K562 (cell line): ENCODE results near the gene RARS1. TPM values are rescaled to one million over a fixed set of nuclear protein-coding genes. Genes with fewer than 3 reads are reported as not detected.

ENCODE experiments used
- ATAC-seq: fragments of 200-7000 bp; cut with Tn5 transposase; 3 replicates; pipeline ENCODE4 v1.9.1; 2020; ENCODE audit warnings: moderate library complexity
- BruUV-seq: library from RNA; stranded (reverse); fragments of 400-500 nt; replicated peaks from 2 replicates; lab custom pipeline; 2021; lab: Mats Ljungman, UMichigan
- CTCF ChIA-PET: fragments of 300-600 bp; formaldehyde crosslinking; extraction: SDS; loops from one replicate; lab custom pipeline; 2021; ENCODE audit warnings: low intra/inter-chr PET ratio; lab: Yijun Ruan, JAX
- POLR2A ChIA-PET: fragments of 300-600, 350-650 bp; sonication (Branson Sonifier 250); formaldehyde crosslinking; extraction: SDS; loops from one replicate; lab custom pipeline; 2021; ENCODE audit warnings: antibody characterized with exemption, inconsistent platforms; lab: Yijun Ruan, JAX
- DNase-seq, 4 experiments: peaks; one replicate each; pipeline versions ENCODE4 v3.0.0 to v3.0.0-alpha.2; 2011 to 2018; ENCODE audit warnings: low spot score in 3 of 4, mixed read lengths in 3 of 4; ENCODE audit errors: extremely low read depth in 1 of 4
- FAIRE-seq: peaks from 2 replicates; lab custom pipeline; 2011; peaks lifted over from hg19 to GRCh38; lab: Jason Lieb, UNC
- H2AFZ ChIP-seq: 2 replicates; pipeline ENCODE4 v1.6.0; 2011; ENCODE audit warnings: low read depth, low read length, control low read depth, inconsistent platforms
- H3K27ac ChIP-seq: fragments of 200-600 bp; 3 replicates; pipeline ENCODE4 v1.8.0; 2011; ENCODE audit warnings: low read depth, mild to moderate bottlenecking, control low read depth, inconsistent platforms, low read length, moderate library complexity, mixed read lengths; ENCODE audit errors: extremely low read depth
- H3K27me3 ChIP-seq, 2 experiments: fragments of 300-600 bp in 1 of 2; 2 replicates in 1 of 2; 3 replicates in 1 of 2; pipeline versions ENCODE4 v1.6.0 to v1.8.0; 2011; ENCODE audit warnings: inconsistent platforms in 2 of 2, low read length in 2 of 2, mild to moderate bottlenecking in 1 of 2, mixed read lengths in 1 of 2, moderate library complexity in 1 of 2; ENCODE audit not compliant: control insufficient read depth in 2 of 2, insufficient read depth in 2 of 2
- H3K36me3 ChIP-seq: fragments of 300-600 bp; 3 replicates; pipeline ENCODE4 v1.8.0; 2011; ENCODE audit warnings: mild to moderate bottlenecking, low read length, inconsistent platforms; ENCODE audit not compliant: control insufficient read depth, insufficient read depth
- H3K4me1 ChIP-seq, 2 experiments: fragments of 200-600 bp in 1 of 2; replicated peaks in 1 of 2; 2 replicates in 1 of 2; 3 replicates in 1 of 2; pipeline versions ENCODE4 v1.5.1 to v1.8.0; 2011; ENCODE audit warnings: inconsistent platforms in 2 of 2, low read length in 2 of 2, mild to moderate bottlenecking in 1 of 2, mixed read lengths in 1 of 2, moderate library complexity in 1 of 2; ENCODE audit not compliant: control insufficient read depth in 2 of 2, insufficient read depth in 2 of 2
- H3K4me2 ChIP-seq: 2 replicates; pipeline ENCODE4 v1.6.1; 2011; ENCODE audit warnings: low read length, control low read depth, inconsistent platforms, mixed read lengths; ENCODE audit not compliant: insufficient read depth
- H3K4me3 ChIP-seq: fragments of 200-600 bp; sonication (generic), shearing (Covaris generic); 2 replicates; pipeline ENCODE4 v1.5.1; 2016; ENCODE audit warnings: control low read depth, inconsistent platforms
- H3K79me2 ChIP-seq: fragments of 200-600 bp; 3 replicates; pipeline ENCODE4 v1.8.0; 2011; ENCODE audit warnings: low read length, inconsistent platforms; ENCODE audit not compliant: control insufficient read depth, insufficient read depth
- H3K9ac ChIP-seq, 2 experiments: 2 replicates each; pipeline versions ENCODE4 v1.6.0 to v1.6.1; 2011; ENCODE audit warnings: low read depth in 2 of 2, low read length in 2 of 2, control low read depth in 1 of 2, inconsistent platforms in 1 of 2, mild to moderate bottlenecking in 1 of 2, mixed read lengths in 1 of 2; ENCODE audit not compliant: insufficient read depth in 1 of 2
- H3K9me1 ChIP-seq: one replicate; pipeline ENCODE4 v1.6.0; 2011; ENCODE audit warnings: inconsistent platforms, mild to moderate bottlenecking, low read length, moderate library complexity; ENCODE audit not compliant: control insufficient read depth, insufficient read depth
- H3K9me3 ChIP-seq: replicated peaks from 2 replicates; pipeline ENCODE4 v1.5.1; 2011; ENCODE audit warnings: low read depth, low read length, inconsistent platforms; ENCODE audit not compliant: control insufficient read depth, insufficient read depth
- H4K20me1 ChIP-seq: replicated peaks from 2 replicates; pipeline ENCODE4 v1.6.1; 2011; ENCODE audit warnings: low read length, inconsistent platforms, mixed read lengths; ENCODE audit not compliant: control insufficient read depth, insufficient read depth
- CEBPZ ChIP-seq: fragments of 150-350 bp; IDR thresholded peaks from 2 replicates; pipeline ENCODE4 v1.6.1; 2014; ENCODE audit warnings: low read depth, mild to moderate bottlenecking, low read length, borderline replicate concordance
- LARP7 ChIP-seq: fragments of 450-650 bp; IDR thresholded peaks from 2 replicates; pipeline ENCODE4 v1.6.1; 2016
- RUNX1 ChIP-seq: sonication (generic); IDR thresholded peaks from 2 replicates; pipeline ENCODE4 v1.6.1; 2016; ENCODE audit warnings: antibody characterized with exemption, low read depth
- ZBTB9 ChIP-seq: fragments of 450-650 bp; formaldehyde crosslinking; IDR thresholded peaks from 2 replicates; pipeline ENCODE4 v1.4.0; 2020; ENCODE audit warnings: mild to moderate bottlenecking, moderate library complexity
- ZNF408 ChIP-seq: fragments of 250-450 bp; sonication (Bioruptor Pico); IDR thresholded peaks from 2 replicates; pipeline ENCODE4 v1.4.0; 2020; ENCODE audit warnings: low read depth, mild to moderate bottlenecking, moderate library complexity
- WGBS: fragments of 100-300 bp; shearing (Covaris generic); methylation state at CpG from one replicate; pipeline ENCODE4 v1.1.6; 2016; ENCODE audit warnings: low coverage, mixed read lengths; ENCODE audit not compliant: insufficient coverage; ENCODE audit errors: missing lambda C conversion rate; 5-methylcytosine and 5-hydroxymethylcytosine counted together
- in situ Hi-C: fragments of 300-500 bp; cut with MboI; formaldehyde crosslinking; loops from 4 replicates; pipeline ENCODE4 v1.15.0; 2018; ENCODE audit warnings: inconsistent platforms, mixed read lengths
- intact Hi-C: fragments of 100-400 bp; cut with micrococcal nuclease; formaldehyde crosslinking; loops from 2 replicates; pipeline ENCODE4 v1.14.2; 2022
- polyA plus RNA-seq, 8 experiments: library from polyadenylated mRNA; depleted of rRNA in 4 of 8; stranded (reverse) in 5 of 8; unstranded in 3 of 8; fragments of >200 nt; fragmentation: Nextera tagmentation in 2 of 8; fragmentation: Illumina TruSeq in 1 of 8; extraction: Ambion mirVana in 2 of 8; extraction: Trizol in 1 of 8; gene quantifications; 2 replicates each; pipeline versions ENCODE4 v1.2.1 to v1.2.3, GENCODE V29; 2011 to 2014; ENCODE audit warnings: inconsistent platforms in 1 of 8, missing spikeins in 1 of 8
- total RNA-seq, 7 experiments: library from RNA; depleted of rRNA in 6 of 7; stranded (reverse); fragments of >200 nt in 6 of 7; fragmentation: Illumina TruSeq in 2 of 7; extraction: Trizol in 2 of 7; gene quantifications; 2 replicates each; pipeline versions ENCODE4 v1.2.1 to v1.2.3, GENCODE V29; 2011 to 2021; ENCODE audit warnings: low replicate concordance in 1 of 7
- TF ChIP-seq, protein P1 (sequence below): conservative IDR thresholded peaks from 2 replicates; pipeline ENCODE4 v1.6.1; 2011; ENCODE audit warnings: low read depth, mild to moderate bottlenecking, low read length; ENCODE audit not compliant: control insufficient read depth
- TF ChIP-seq, protein P2 (sequence below): IDR thresholded peaks from 2 replicates; pipeline ENCODE4 v1.6.1; 2011; ENCODE audit warnings: borderline replicate concordance, low read depth, mild to moderate bottlenecking, moderate library complexity, low read length; ENCODE audit not compliant: insufficient read depth, poor library complexity, severe bottlenecking

The RARS1 gene
- total and polyA plus RNA-seq, 9 of the 15 experiments (the other 6 are each of a cell fraction or from before 2014, with no cell fraction given) = 109 to 196 (median 139) TPM

DNA sequence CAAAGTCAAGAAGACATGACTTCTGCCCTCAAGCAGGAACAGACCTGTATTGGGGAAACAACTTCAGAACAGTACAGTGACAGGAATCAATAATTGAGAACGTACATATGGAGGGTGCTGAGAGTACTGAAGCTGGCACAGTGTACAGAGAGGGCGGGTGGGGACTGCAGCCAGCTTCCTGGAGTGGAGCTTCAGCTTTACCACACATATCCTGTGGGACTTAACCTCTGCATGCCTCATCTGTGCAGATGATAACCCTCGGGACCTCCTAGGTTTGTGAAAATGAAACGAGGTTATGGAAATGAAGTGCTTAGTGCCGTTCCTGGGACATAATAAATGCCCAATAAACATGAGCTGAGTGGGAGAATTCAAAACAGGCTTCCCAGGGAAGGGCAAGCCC lies 22.1 kb upstream of the RARS1 start:
- no peak overlapping the region for H3K4me3 ChIP-seq
- ATAC-seq = no peak
- no peak overlapping the region for H3K9ac ChIP-seq
- H3K36me3 ChIP-seq = no peaks in the 10 kb centered on the region
- no peaks in the 10 kb centered on the region for H3K9me1 ChIP-seq
- in situ Hi-C loops = no loop called here
- no peaks in the 10 kb centered on the region for H3K9me3 ChIP-seq
- POLR2A ChIA-PET = no interaction called here
- no peak overlapping the region for H3K4me2 ChIP-seq
- no peaks in the 10 kb centered on the region for H3K4me1 ChIP-seq
- BruUV-seq = no TSS peak
- no peak overlapping the region for H2AFZ ChIP-seq
- WGBS = 1% methylated on average over 5 of the region's 5 CpGs
- H3K79me2 ChIP-seq = no peaks in the 10 kb centered on the region
- no peaks in the 10 kb centered on the region for H4K20me1 ChIP-seq
- peaks cover 21 to 70% of the 10 kb centered on the region in 2 experiments for H3K27me3 ChIP-seq
- TF ChIP-seq ZNF408 (CRISPR knock-in tag) (no peak), LARP7 (no peak)
- TF ChIP-seq, protein P1, sequence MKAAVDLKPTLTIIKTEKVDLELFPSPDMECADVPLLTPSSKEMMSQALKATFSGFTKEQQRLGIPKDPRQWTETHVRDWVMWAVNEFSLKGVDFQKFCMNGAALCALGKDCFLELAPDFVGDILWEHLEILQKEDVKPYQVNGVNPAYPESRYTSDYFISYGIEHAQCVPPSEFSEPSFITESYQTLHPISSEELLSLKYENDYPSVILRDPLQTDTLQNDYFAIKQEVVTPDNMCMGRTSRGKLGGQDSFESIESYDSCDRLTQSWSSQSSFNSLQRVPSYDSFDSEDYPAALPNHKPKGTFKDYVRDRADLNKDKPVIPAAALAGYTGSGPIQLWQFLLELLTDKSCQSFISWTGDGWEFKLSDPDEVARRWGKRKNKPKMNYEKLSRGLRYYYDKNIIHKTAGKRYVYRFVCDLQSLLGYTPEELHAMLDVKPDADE = no peak
- TF ChIP-seq, all 486 proteins: peak for 0
- FAIRE-seq (no peak), DNase-seq (no peak)
- CTCF ChIA-PET = no interaction called here
- intact Hi-C loops = no loop called here
- H3K27ac ChIP-seq = no peak overlapping the region

DNA sequence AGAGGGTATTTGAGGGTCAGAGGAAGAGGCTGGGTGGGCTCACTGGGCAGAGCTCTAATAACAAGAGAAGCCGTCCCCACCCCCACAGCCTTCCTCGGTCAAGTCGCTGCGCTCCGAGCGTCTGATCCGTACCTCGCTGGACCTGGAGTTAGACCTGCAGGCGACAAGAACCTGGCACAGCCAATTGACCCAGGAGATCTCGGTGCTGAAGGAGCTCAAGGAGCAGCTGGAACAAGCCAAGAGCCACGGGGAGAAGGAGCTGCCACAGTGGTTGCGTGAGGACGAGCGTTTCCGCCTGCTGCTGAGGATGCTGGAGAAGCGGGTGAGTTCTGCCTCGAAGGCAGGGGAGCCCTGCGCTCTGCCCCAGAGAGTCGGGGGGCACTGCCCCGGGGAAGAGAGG lies 21.6 kb upstream of the RARS1 start:
- H2AFZ ChIP-seq = no peak overlapping the region
- no peak overlapping the region for H3K9ac ChIP-seq
- no peaks in the 10 kb centered on the region for H3K9me3 ChIP-seq
- ATAC-seq = no peak
- under 1% methylated on average over 19 of the region's 20 CpGs for WGBS
- peaks cover 26 to 72% of the 10 kb centered on the region in 2 experiments for H3K27me3 ChIP-seq
- intact Hi-C loops = no loop called here
- no peak for FAIRE-seq
- no peaks in the 10 kb centered on the region for H3K36me3 ChIP-seq
- in situ Hi-C loops = no loop called here
- H3K4me1 ChIP-seq = no peaks in the 10 kb centered on the region
- ChIA-PET POLR2A (no interaction called here), CTCF (no interaction called here)
- H3K4me2 ChIP-seq = no peak overlapping the region
- no peak overlapping the region for H3K4me3 ChIP-seq
- no peak overlapping the region for H3K27ac ChIP-seq
- H4K20me1 ChIP-seq = no peaks in the 10 kb centered on the region
- no TSS peak for BruUV-seq
- DNase-seq = no peak
- no peaks in the 10 kb centered on the region for H3K79me2 ChIP-seq
- no peaks in the 10 kb centered on the region for H3K9me1 ChIP-seq
- TF ChIP-seq RUNX1 = no peak
- TF ChIP-seq CEBPZ = no peak
- TF ChIP-seq, protein P2, sequence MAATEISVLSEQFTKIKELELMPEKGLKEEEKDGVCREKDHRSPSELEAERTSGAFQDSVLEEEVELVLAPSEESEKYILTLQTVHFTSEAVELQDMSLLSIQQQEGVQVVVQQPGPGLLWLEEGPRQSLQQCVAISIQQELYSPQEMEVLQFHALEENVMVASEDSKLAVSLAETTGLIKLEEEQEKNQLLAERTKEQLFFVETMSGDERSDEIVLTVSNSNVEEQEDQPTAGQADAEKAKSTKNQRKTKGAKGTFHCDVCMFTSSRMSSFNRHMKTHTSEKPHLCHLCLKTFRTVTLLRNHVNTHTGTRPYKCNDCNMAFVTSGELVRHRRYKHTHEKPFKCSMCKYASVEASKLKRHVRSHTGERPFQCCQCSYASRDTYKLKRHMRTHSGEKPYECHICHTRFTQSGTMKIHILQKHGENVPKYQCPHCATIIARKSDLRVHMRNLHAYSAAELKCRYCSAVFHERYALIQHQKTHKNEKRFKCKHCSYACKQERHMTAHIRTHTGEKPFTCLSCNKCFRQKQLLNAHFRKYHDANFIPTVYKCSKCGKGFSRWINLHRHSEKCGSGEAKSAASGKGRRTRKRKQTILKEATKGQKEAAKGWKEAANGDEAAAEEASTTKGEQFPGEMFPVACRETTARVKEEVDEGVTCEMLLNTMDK = no peak
- no peak for TF ChIP-seq ZBTB9 (CRISPR knock-in tag)
